Naive thymus-derived CD4-positive, alpha-beta T cell (primary cell): ENCODE results near the gene RERE. TPM values are rescaled to one million over a fixed set of nuclear protein-coding genes. Genes with fewer than 3 reads are reported as not detected.

Experiments used
- ATAC-seq: fragments of 150-1000 bp; cut with Tn5 transposase; 2 replicates; pipeline ENCODE4 v1.10.0; 2021; ENCODE audit warnings: mild to moderate bottlenecking, moderate library complexity
- CTCF ChIA-PET: fragments of 350-600 bp; sonication (Branson Sonifier 250); formaldehyde crosslinking; loops from one replicate; lab custom pipeline; 2021; ENCODE audit warnings: antibody characterized with exemption; lab: Charles Lee
- POLR2A ChIA-PET: fragments of 350-600 bp; sonication (Branson Sonifier 250); formaldehyde crosslinking; loops from one replicate; lab custom pipeline; 2021; ENCODE audit warnings: antibody characterized with exemption, inconsistent platforms; lab: Charles Lee
- DNase-seq, 9 donors: peaks; one replicate each; pipeline versions ENCODE4 v3.0.0 to v3.0.0-alpha.2; 2020 to 2022; ENCODE audit warnings: mixed read lengths in 1 of 9
- H3K27ac ChIP-seq: one replicate; pipeline ENCODE4 v1.7.0; 2013; ENCODE audit warnings: mild to moderate bottlenecking, low read depth, low read length, moderate library complexity
- H3K27me3 ChIP-seq, 2 donors: one replicate each; pipeline ENCODE4 v1.7.0; 2013; ENCODE audit warnings: low read length in 2 of 2, mild to moderate bottlenecking in 2 of 2, moderate library complexity in 2 of 2; ENCODE audit not compliant: control insufficient read depth in 2 of 2, insufficient read depth in 2 of 2
- H3K36me3 ChIP-seq, 3 experiments: 1 replicate in 2 of 3; 2 replicates in 1 of 3; pipeline ENCODE4 v1.7.0; 2013; ENCODE audit warnings: low read length in 3 of 3, mild to moderate bottlenecking in 3 of 3, moderate library complexity in 1 of 3; ENCODE audit not compliant: insufficient read depth in 3 of 3, control insufficient read depth in 2 of 3
- H3K4me1 ChIP-seq, 2 donors: one replicate each; pipeline ENCODE4 v1.7.0; 2013; ENCODE audit warnings: low read length in 2 of 2, mild to moderate bottlenecking in 2 of 2, moderate library complexity in 1 of 2; ENCODE audit not compliant: control insufficient read depth in 2 of 2, insufficient read depth in 2 of 2
- H3K4me3 ChIP-seq: 2 replicates; pipeline ENCODE4 v1.7.0; 2013; ENCODE audit warnings: mild to moderate bottlenecking, low read length
- H3K9me3 ChIP-seq, 3 experiments: 1 replicate in 2 of 3; 2 replicates in 1 of 3; pipeline ENCODE4 v1.7.0; 2013; ENCODE audit warnings: low read length in 3 of 3; ENCODE audit not compliant: control insufficient read depth in 2 of 3
- H3K27ac Mint-ChIP-seq, 9 donors: one replicate each; pipeline ENCODE4 v1.8.0; 2020 to 2022; ENCODE audit warnings: mixed read lengths in 9 of 9, mild to moderate bottlenecking in 8 of 9, moderate library complexity in 5 of 9, inconsistent platforms in 2 of 9
- H3K27me3 Mint-ChIP-seq, 5 donors: one replicate each; pipeline ENCODE4 v1.8.0; 2021 to 2022; ENCODE audit warnings: mixed read lengths in 5 of 5, mild to moderate bottlenecking in 1 of 5
- H3K36me3 Mint-ChIP-seq, 5 donors: one replicate each; pipeline ENCODE4 v1.8.0; 2020 to 2022; ENCODE audit warnings: mixed read lengths in 5 of 5, mild to moderate bottlenecking in 3 of 5, inconsistent platforms in 1 of 5
- H3K4me1 Mint-ChIP-seq, 7 donors: one replicate each; pipeline ENCODE4 v1.8.0; 2020 to 2022; ENCODE audit warnings: mixed read lengths in 7 of 7, mild to moderate bottlenecking in 3 of 7, inconsistent platforms in 1 of 7
- H3K4me3 Mint-ChIP-seq, 10 donors: one replicate each; pipeline ENCODE4 v1.8.0; 2020 to 2022; ENCODE audit warnings: mild to moderate bottlenecking in 10 of 10, mixed read lengths in 10 of 10, moderate library complexity in 6 of 10, inconsistent platforms in 2 of 10
- H3K9me3 Mint-ChIP-seq, 11 donors: one replicate each; pipeline ENCODE4 v1.8.0; 2020 to 2022; ENCODE audit warnings: mixed read lengths in 11 of 11, mild to moderate bottlenecking in 4 of 11, inconsistent platforms in 1 of 11, moderate library complexity in 1 of 11
- intact Hi-C, 2 donors: fragments of 100-400 bp; cut with micrococcal nuclease; formaldehyde crosslinking; loops; one replicate each; pipeline ENCODE4 v1.15.1; 2023
- polyA plus RNA-seq, 2 donors: library from polyadenylated mRNA; unstranded; fragments of 300-500 nt; fragmentation: Illumina TruSeq; gene quantifications; one replicate each; pipeline ENCODE4 v1.2.3, GENCODE V29; 2021
- total RNA-seq, 6 experiments: library from RNA in 5 of 6; stranded (reverse) in 5 of 6; gene quantifications; 1 replicate in 5 of 6; 2 replicates in 1 of 6; pipeline ENCODE4 v1.2.3 and lab custom pipeline; 2021 to 2026

The RERE gene
- total and polyA plus RNA-seq, 7 experiments from 2014 or later = 7.3 to 114 (median 106) TPM

DNA sequence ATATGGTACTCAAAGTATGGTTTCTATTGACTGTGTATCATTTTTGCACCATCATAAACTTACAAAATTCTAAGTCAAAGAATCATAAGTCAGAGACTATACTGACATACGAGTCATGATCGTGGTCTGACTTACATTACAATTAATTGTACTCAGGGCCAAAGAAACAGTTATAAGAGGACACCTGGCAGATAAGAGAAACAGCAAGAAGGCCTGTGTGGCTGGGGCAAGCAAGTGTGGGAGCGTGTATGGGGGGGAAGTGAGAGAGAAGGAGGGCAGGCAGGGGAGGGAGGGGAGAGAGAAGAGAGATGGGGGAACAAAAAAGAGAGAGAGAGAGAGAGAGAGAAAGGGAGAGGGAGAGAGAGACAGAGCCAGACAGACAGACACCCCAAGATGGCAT is 70.9 kb downstream of the RERE start:
- Mint-ChIP-seq H3K27me3 (no peaks in the 10 kb centered on the region), H3K9me3 (peaks cover 0 to under 1% (median 0%) of the 10 kb centered on the region in 11 donors), H3K27ac (no peak overlapping the region), H3K4me3 (no peak overlapping the region), H3K36me3 (peaks cover 0 to 14% (median 10%) of the 10 kb centered on the region in 5 donors), H3K4me1 (peaks cover 7 to 25% (median 14%) of the 10 kb centered on the region in 7 donors)
- no peaks in the 10 kb centered on the region for H3K36me3 ChIP-seq
- no peaks in the 10 kb centered on the region for H3K4me1 ChIP-seq
- H3K27me3 ChIP-seq = no peaks in the 10 kb centered on the region
- ATAC-seq (no peak), DNase-seq (no peak)
- intact Hi-C loops = no loop called here
- no peak overlapping the region for H3K4me3 ChIP-seq
- H3K9me3 ChIP-seq = no peaks in the 10 kb centered on the region
- no peak overlapping the region for H3K27ac ChIP-seq
- ChIA-PET POLR2A (interaction anchor here (0.7 kb wide), 1 partner anchor 361 kb away, joined by 3 read pairs; no protein-coding TSS in a partner anchor), CTCF (interaction anchor here (0.6 kb wide), 1 partner anchor 556 kb away, joined by 3 read pairs; no protein-coding TSS in a partner anchor)

DNA sequence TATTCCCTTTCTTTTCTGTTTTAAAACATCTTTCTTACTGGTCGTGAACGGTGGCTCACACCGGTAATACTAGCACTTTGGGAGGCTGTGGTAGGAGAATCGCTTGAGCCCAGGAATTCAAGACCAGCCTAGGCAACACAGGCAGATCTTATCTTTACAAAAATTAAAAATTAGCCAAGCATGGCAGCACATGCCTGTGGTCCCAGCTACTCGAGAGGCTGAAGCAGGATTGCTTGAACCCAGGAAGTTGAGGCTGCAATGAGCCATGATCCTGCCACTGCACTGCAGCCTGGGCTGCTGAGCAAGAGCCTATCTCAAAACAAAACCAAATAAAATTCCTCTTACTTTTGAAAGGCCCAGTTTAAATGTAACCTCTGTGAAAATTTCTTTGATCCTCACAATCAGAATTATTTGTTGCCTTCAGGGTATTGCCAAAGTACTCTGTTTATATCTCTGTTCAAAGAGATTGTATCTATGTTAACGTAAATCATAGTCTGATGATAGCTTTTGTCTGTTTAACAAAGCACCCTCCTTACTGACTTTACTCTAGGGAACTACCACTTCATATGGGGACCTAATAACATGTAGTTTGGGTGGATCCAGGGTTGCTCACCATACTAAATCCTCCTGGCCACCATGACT is 71.6 kb downstream of the RERE start:
- H3K4me1 ChIP-seq = no peaks in the 10 kb centered on the region
- DNase-seq (no peak), ATAC-seq (no peak)
- Mint-ChIP-seq H3K27ac (no peak overlapping the region), H3K36me3 (peaks cover 0 to 21% (median 14%) of the 10 kb centered on the region in 5 donors), H3K4me3 (no peak overlapping the region), H3K27me3 (no peaks in the 10 kb centered on the region), H3K4me1 (peaks cover 4 to 22% (median 7%) of the 10 kb centered on the region in 7 donors), H3K9me3 (peaks cover 0 to 7% (median 0%) of the 10 kb centered on the region in 11 donors)
- no peaks in the 10 kb centered on the region for H3K9me3 ChIP-seq
- no peak overlapping the region for H3K4me3 ChIP-seq
- H3K27ac ChIP-seq = no peak overlapping the region
- no peaks in the 10 kb centered on the region for H3K27me3 ChIP-seq
- intact Hi-C loops = no loop called here
- CTCF ChIA-PET = no interaction called here
- H3K36me3 ChIP-seq = no peaks in the 10 kb centered on the region
- POLR2A ChIA-PET = no interaction called here

DNA sequence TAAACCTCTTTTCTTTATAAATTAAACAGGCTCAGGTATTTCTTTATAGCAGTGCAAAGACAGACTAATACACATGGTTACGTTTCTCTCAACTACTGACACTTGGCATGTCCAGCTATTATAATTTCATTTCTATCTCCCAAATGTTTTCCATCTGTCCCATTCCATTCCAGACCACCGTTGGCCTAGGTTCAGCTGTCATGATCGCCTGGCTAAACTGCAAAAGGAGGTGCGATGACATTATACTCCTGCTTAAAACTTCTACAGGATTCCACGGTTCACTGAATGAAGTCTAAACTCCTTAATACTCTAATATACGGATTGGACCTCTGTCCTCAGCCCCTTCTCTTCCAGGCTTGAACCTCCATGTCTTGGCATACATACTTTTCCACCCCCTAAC is 72.1 kb downstream of the RERE start:
- DNase-seq = no peak
- intact Hi-C loops = no loop called here

GRCh38 chr1:8742022-8742924 is 75.2 kb downstream of the RERE start:
- no peaks in the 10 kb centered on the region for H3K36me3 ChIP-seq
- no peaks in the 10 kb centered on the region for H3K4me1 ChIP-seq
- no peaks in the 10 kb centered on the region for H3K27me3 Mint-ChIP-seq
- no peak for ATAC-seq
- intact Hi-C loops = no loop called here
- H3K27me3 ChIP-seq = no peaks in the 10 kb centered on the region
- DNase-seq = no peak
- CTCF ChIA-PET = interaction anchor here (0.7 to 2.2 kb wide), 3 partner anchors 12 to 20 kb away, joined by 3 to 6 read pairs (median 5); no protein-coding TSS in a partner anchor
- no peak overlapping the region for H3K27ac Mint-ChIP-seq
- H3K36me3 Mint-ChIP-seq = peaks cover 5 to 31% (median 24%) of the 10 kb centered on the region in 5 donors
- no peak overlapping the region for H3K4me3 ChIP-seq
- H3K4me1 Mint-ChIP-seq = peaks cover 0 to 10% (median 3%) of the 10 kb centered on the region in 7 donors
- peaks cover 0 to 8% (median 0%) of the 10 kb centered on the region in 3 experiments for H3K9me3 ChIP-seq
- POLR2A ChIA-PET = interaction anchor here (0.5 kb wide), 1 partner anchor 173 kb away, joined by 4 read pairs; no protein-coding TSS in a partner anchor
- no peak overlapping the region for H3K4me3 Mint-ChIP-seq
- no peak overlapping the region for H3K27ac ChIP-seq
- H3K9me3 Mint-ChIP-seq = peaks cover 3 to 23% (median 10%) of the 10 kb centered on the region in 11 donors

More for the DNA sequence above, 72.1 kb downstream of the RERE start:
- Mint-ChIP-seq H3K36me3 (peaks cover 0 to 22% (median 15%) of the 10 kb centered on the region in 5 donors), H3K27ac (no peak overlapping the region), H3K4me1 (peaks cover 3 to 22% (median 6%) of the 10 kb centered on the region in 7 donors), H3K27me3 (no peaks in the 10 kb centered on the region), H3K9me3 (peaks cover 0 to 8% (median 0%) of the 10 kb centered on the region in 11 donors), H3K4me3 (no peak overlapping the region)
- Histone ChIP-seq H3K27ac (no peak overlapping the region), H3K27me3 (no peaks in the 10 kb centered on the region), H3K36me3 (no peaks in the 10 kb centered on the region), H3K4me1 (no peaks in the 10 kb centered on the region), H3K9me3 (no peaks in the 10 kb centered on the region), H3K4me3 (no peak overlapping the region)
- no peak for ATAC-seq
- ChIA-PET CTCF (no interaction called here), POLR2A (no interaction called here)

DNA sequence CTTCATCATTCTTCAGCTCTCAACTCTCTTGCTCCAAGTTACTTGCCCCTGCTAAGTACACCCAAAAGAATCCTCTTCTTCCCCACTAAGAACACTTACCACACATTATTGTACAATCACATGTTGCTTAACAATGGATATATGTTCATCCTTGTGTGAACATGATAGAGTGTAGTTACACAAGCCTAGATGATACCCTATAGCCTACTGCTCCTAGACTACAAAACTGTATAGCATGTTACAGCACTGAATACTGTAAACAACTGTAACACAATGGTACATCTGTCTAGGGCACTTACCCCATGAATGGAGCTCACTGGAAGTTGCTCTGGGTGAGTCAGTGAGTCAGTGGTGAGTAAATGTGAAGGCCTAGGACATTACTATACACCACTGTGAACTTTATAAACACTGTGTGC is 77.4 kb downstream of the RERE start:
- H3K9me3 Mint-ChIP-seq = peaks cover 3 to 23% (median 10%) of the 10 kb centered on the region in 11 donors
- no peak overlapping the region for H3K4me3 Mint-ChIP-seq
- H3K27me3 Mint-ChIP-seq = no peaks in the 10 kb centered on the region
- H3K36me3 ChIP-seq = no peaks in the 10 kb centered on the region
- no peak for ATAC-seq
- peaks cover 5 to 45% (median 28%) of the 10 kb centered on the region in 5 donors for H3K36me3 Mint-ChIP-seq
- POLR2A ChIA-PET = interaction anchor here (1.2 kb wide), 1 partner anchor 8 kb away, joined by 5 read pairs; no protein-coding TSS in a partner anchor
- no peak overlapping the region for H3K4me3 ChIP-seq
- DNase-seq = no peak
- H3K4me1 ChIP-seq = no peaks in the 10 kb centered on the region
- CTCF ChIA-PET = interaction anchor here (1.8 kb wide), 1 partner anchor 14 kb away, joined by 6 read pairs; no protein-coding TSS in a partner anchor
- H3K27ac ChIP-seq = no peak overlapping the region
- H3K27ac Mint-ChIP-seq = no peak overlapping the region
- intact Hi-C loops = no loop called here
- H3K27me3 ChIP-seq = no peaks in the 10 kb centered on the region
- H3K9me3 ChIP-seq = peaks cover 0 to 8% (median 0%) of the 10 kb centered on the region in 3 experiments
- H3K4me1 Mint-ChIP-seq = peaks cover 0 to 11% (median 0%) of the 10 kb centered on the region in 7 donors

GRCh38 chr1:8739377-8739776 is 78.1 kb downstream of the RERE start:
- Mint-ChIP-seq H3K27me3 (no peaks in the 10 kb centered on the region), H3K9me3 (peaks cover 3 to 23% (median 10%) of the 10 kb centered on the region in 11 donors), H3K4me1 (peaks cover 0 to 11% (median 0%) of the 10 kb centered on the region in 7 donors), H3K36me3 (peaks cover 5 to 45% (median 28%) of the 10 kb centered on the region in 5 donors), H3K27ac (no peak overlapping the region), H3K4me3 (no peak overlapping the region)
- Histone ChIP-seq H3K27ac (no peak overlapping the region), H3K36me3 (no peaks in the 10 kb centered on the region), H3K4me1 (no peaks in the 10 kb centered on the region), H3K4me3 (no peak overlapping the region), H3K27me3 (no peaks in the 10 kb centered on the region), H3K9me3 (peaks cover 0 to 8% (median 0%) of the 10 kb centered on the region in 3 experiments)
- intact Hi-C loops = no loop called here
- ATAC-seq (no peak), DNase-seq (no peak)
- ChIA-PET CTCF (no interaction called here), POLR2A (interaction anchor here (1.2 kb wide), 1 partner anchor 9 kb away, joined by 5 read pairs; no protein-coding TSS in a partner anchor)
